ENCODE measurements around the gene SUPV3L1. TPM values are rescaled to one million over a fixed set of nuclear protein-coding genes. Genes with fewer than 3 reads are reported as not detected.

The SUPV3L1 gene
- polyA plus RNA-seq, 4 donors = 30.4 to 46.5 (median 36.1) TPM

DNA sequence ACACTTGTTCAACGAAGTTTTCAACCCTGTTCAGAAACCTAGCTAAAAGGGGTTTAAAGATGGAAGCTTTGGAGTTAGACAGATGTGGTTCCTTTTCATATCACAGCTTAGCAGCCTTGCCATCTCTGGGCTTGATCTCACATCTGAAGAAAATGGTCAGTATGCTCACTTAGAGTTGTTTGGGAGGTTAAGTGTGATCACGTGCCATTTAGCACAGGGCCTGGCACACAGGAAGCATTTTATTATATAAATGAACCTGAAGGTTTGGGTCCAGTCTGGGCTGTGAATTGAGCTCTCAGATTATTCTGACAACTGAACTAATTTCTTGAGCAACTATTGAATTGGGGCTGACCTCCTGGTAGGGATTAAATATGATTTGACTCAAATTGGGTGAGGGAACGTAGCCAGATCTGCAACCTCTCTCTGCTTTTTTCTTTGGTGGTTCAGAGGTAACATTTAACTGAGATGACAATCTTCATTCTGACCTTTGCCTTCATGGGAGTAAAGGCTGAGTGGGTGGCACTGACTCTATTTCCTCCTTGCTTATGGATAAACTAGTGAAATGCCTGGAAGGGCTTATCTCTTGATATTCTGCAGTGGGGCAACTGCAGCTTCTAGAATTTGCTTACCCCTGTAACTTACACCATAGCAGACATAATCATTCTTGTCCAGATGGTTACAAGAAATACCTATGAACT is 29.9 kb downstream of the SUPV3L1 start:
- Histone ChIP-seq H3K27me3 (ENCODE audit: control insufficient read depth in 3 of 3, insufficient read depth in 3 of 3, low read length in 3 of 3) (no peaks in the 10 kb centered on the region), H3K4me1 (ENCODE audit: control insufficient read depth in 3 of 3, insufficient read depth in 2 of 3, low read depth in 1 of 3, low read length in 2 of 3) (peaks cover 2 to 18% (median 7%) of the 10 kb centered on the region in 3 donors)
- no peak for FAIRE-seq

GRCh38 chr10:69211104-69211503 is 31.1 kb downstream of the SUPV3L1 start:
- Histone ChIP-seq H3K27ac (ENCODE audit: low read depth in 1 of 3, low read length in 2 of 3) (no peak overlapping the region), H3K27me3 (ENCODE audit: control insufficient read depth in 3 of 3, insufficient read depth in 3 of 3, low read length in 3 of 3) (no peaks in the 10 kb centered on the region), H3K36me3 (ENCODE audit: control insufficient read depth in 3 of 3, insufficient read depth in 2 of 3, low read depth in 1 of 3, low read length in 3 of 3) (peaks cover 4 to 12% (median 10%) of the 10 kb centered on the region in 3 donors), H3K9me3 (ENCODE audit: control insufficient read depth in 2 of 2, insufficient read depth in 1 of 2, low read depth in 1 of 2, low read length in 1 of 2) (no peaks in the 10 kb centered on the region), H3K4me3 (ENCODE audit: low read depth in 1 of 3, low read length in 3 of 3) (no peak overlapping the region), H3K4me1 (ENCODE audit: control insufficient read depth in 3 of 3, insufficient read depth in 2 of 3, low read depth in 1 of 3, low read length in 2 of 3) (peaks cover 2 to 22% (median 7%) of the 10 kb centered on the region in 3 donors)
- DNase-seq (no peak), FAIRE-seq (no peak)
- WGBS, 3 donors = 56 to 77% (median 74%) methylated on average over 2 of the region's 2 CpGs

More for the DNA sequence above, 29.9 kb downstream of the SUPV3L1 start:
- peak in 1 of 2 donors; percentile 74 for DNase-seq
- peaks cover 7 to 18% (median 10%) of the 10 kb centered on the region in 3 donors for H3K36me3 ChIP-seq (ENCODE audit: control insufficient read depth in 3 of 3, insufficient read depth in 2 of 3, low read depth in 1 of 3, low read length in 3 of 3)
- peak overlapping the region in 2 of 3 donors; percentile 4 to 9 for H3K27ac ChIP-seq (ENCODE audit: low read depth in 1 of 3, low read length in 2 of 3)
- no peak overlapping the region for H3K4me3 ChIP-seq (ENCODE audit: low read depth in 1 of 3, low read length in 3 of 3)
- 22 to 57% (median 39%) methylated on average over 3 of the region's 3 CpGs for WGBS, 3 donors
- no peaks in the 10 kb centered on the region for H3K9me3 ChIP-seq (ENCODE audit: control insufficient read depth in 2 of 2, insufficient read depth in 1 of 2, low read depth in 1 of 2, low read length in 1 of 2)

GRCh38 chr10:69211524-69211923 is 31.5 kb downstream of the SUPV3L1 start:
- no peak for FAIRE-seq
- 91 to 96% (median 93%) methylated on average over 3 of the region's 3 CpGs for WGBS, 3 donors
- DNase-seq = no peak
- no peaks in the 10 kb centered on the region for H3K27me3 ChIP-seq (ENCODE audit: control insufficient read depth in 3 of 3, insufficient read depth in 3 of 3, low read length in 3 of 3)
- peaks cover 4 to 10% (median 10%) of the 10 kb centered on the region in 3 donors for H3K36me3 ChIP-seq (ENCODE audit: control insufficient read depth in 3 of 3, insufficient read depth in 2 of 3, low read depth in 1 of 3, low read length in 3 of 3)
- no peak overlapping the region for H3K4me3 ChIP-seq (ENCODE audit: low read depth in 1 of 3, low read length in 3 of 3)
- H3K4me1 ChIP-seq (ENCODE audit: control insufficient read depth in 3 of 3, insufficient read depth in 2 of 3, low read depth in 1 of 3, low read length in 2 of 3) = peaks cover 4 to 26% (median 7%) of the 10 kb centered on the region in 3 donors
- no peak overlapping the region for H3K27ac ChIP-seq (ENCODE audit: low read depth in 1 of 3, low read length in 2 of 3)
- H3K9me3 ChIP-seq (ENCODE audit: control insufficient read depth in 2 of 2, insufficient read depth in 1 of 2, low read depth in 1 of 2, low read length in 1 of 2) = no peaks in the 10 kb centered on the region

DNA sequence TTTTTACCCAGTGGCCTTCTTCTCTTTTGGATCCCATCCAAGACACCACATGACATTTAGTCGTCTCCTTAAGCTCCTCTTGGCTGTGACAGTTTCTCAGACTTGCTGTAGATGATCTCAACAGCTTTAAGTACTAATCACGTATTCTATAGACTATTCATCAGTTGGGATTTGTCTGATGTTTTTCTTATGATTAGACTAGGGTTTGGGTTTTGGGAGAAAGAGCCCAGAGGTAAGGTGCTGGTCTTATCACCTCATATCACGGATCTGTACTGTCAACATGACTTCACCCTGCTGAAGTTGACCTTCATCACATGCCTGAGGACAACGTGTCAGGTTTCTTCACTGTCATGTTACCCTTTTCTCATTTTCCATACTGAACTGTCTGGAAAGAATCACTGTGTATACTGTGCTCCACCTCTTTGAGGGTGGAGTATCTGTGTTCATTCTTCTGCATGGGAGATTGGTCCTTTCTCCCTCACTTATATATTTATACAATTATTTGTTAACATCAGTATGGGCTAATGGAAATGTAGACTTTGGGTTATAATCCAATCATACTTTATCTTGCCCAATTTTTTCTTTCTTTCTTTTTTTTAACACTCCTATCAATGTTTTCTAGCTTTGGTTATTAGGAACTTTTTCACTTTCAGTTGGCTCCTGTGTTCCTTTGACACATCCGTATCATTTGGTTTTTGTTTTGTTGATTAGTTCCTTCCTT is 33.7 kb downstream of the SUPV3L1 start:
- no peak overlapping the region for H3K4me3 ChIP-seq (ENCODE audit: low read depth in 1 of 3, low read length in 3 of 3)

DNA sequence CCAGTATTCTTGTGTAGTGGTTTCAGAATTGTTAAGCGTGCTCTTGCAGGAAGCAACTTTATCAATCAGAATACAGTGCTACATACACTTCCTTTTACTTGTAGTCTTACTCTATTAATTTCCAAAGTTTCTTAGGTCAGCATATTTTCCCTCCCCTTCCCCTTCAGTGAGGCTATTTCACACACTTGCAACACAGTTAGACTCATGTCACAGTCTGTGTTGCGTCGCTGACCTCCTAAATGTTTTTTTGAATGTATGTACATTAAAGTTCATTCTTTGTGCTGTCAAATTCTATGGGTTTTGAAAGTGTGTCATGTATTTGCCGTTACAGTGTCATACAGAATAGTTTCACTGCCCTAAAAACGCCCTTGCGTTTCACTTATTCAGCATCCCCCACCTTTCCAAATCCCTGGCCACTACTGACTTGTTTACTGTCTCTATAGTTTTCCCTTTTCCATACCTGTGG is 34.7 kb downstream of the SUPV3L1 start:
- Histone ChIP-seq H3K27ac (ENCODE audit: low read depth in 1 of 3, low read length in 2 of 3) (peak overlapping the region in 2 of 3 donors; percentile 61 to 63), H3K4me3 (ENCODE audit: low read depth in 1 of 3, low read length in 3 of 3) (no peak overlapping the region), H3K9me3 (ENCODE audit: control insufficient read depth in 2 of 2, insufficient read depth in 1 of 2, low read depth in 1 of 2, low read length in 1 of 2) (no peaks in the 10 kb centered on the region), H3K36me3 (ENCODE audit: control insufficient read depth in 3 of 3, insufficient read depth in 2 of 3, low read depth in 1 of 3, low read length in 3 of 3) (no peaks in the 10 kb centered on the region), H3K27me3 (ENCODE audit: control insufficient read depth in 3 of 3, insufficient read depth in 3 of 3, low read length in 3 of 3) (no peaks in the 10 kb centered on the region), H3K4me1 (ENCODE audit: control insufficient read depth in 3 of 3, insufficient read depth in 2 of 3, low read depth in 1 of 3, low read length in 2 of 3) (peaks cover 4 to 32% (median 6%) of the 10 kb centered on the region in 3 donors)
- 77 to 95% (median 91%) methylated on average over 6 of the region's 6 CpGs for WGBS, 3 donors
- DNase-seq (no peak), FAIRE-seq (no peak)

More for the DNA sequence above, 33.7 kb downstream of the SUPV3L1 start:
- WGBS, 3 donors = 37 to 42% (median 42%) methylated on average over 5 of the region's 5 CpGs
- peaks cover 6 to 32% (median 7%) of the 10 kb centered on the region in 3 donors for H3K4me1 ChIP-seq (ENCODE audit: control insufficient read depth in 3 of 3, insufficient read depth in 2 of 3, low read depth in 1 of 3, low read length in 2 of 3)
- H3K36me3 ChIP-seq (ENCODE audit: control insufficient read depth in 3 of 3, insufficient read depth in 2 of 3, low read depth in 1 of 3, low read length in 3 of 3) = peaks cover under 1% of the 10 kb centered on the region in 3 donors
- H3K27me3 ChIP-seq (ENCODE audit: control insufficient read depth in 3 of 3, insufficient read depth in 3 of 3, low read length in 3 of 3) = no peaks in the 10 kb centered on the region
- no peaks in the 10 kb centered on the region for H3K9me3 ChIP-seq (ENCODE audit: control insufficient read depth in 2 of 2, insufficient read depth in 1 of 2, low read depth in 1 of 2, low read length in 1 of 2)
- DNase-seq = peak; percentile 21 to 71
- H3K27ac ChIP-seq (ENCODE audit: low read depth in 1 of 3, low read length in 2 of 3) = peak overlapping the region in 2 of 3 donors; percentile 29 to 63
- FAIRE-seq = no peak

GRCh38 chr10:69215405-69216171 is 35.6 kb downstream of the SUPV3L1 start:
- no peak overlapping the region for H3K4me3 ChIP-seq (ENCODE audit: low read depth in 1 of 3, low read length in 3 of 3)

DNA sequence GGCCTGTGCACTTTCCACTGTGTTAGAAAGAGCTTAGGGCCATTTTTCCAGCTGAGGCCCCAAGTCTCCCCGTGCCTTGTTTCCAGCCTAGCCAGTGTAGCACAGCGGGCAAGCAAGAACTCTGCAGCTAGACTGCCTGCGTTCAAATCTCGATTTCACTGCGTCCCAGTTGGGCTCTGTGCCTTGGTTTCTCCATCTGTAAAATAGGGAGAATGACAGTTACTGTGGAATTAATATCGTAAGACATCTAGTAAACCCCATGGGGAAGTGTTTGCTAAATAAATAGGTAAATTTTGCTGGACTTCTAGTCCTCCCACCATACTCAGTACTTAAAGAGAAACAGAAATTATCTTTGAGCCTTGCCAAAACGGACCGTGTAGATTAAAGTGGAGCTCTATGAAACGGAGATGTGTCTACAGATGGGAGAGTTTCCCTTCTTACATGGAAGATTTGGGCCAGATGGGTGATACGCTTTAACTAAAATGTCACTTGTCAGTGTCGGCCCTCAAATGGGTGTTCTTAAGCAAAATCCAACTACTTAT is 36.6 kb downstream of the SUPV3L1 start:
- no peak for FAIRE-seq
- peak overlapping the region in 2 of 3 donors; percentile 52 to 68 for H3K27ac ChIP-seq (ENCODE audit: low read depth in 1 of 3, low read length in 2 of 3)
- H3K27me3 ChIP-seq (ENCODE audit: control insufficient read depth in 3 of 3, insufficient read depth in 3 of 3, low read length in 3 of 3) = no peaks in the 10 kb centered on the region
- H3K9me3 ChIP-seq (ENCODE audit: control insufficient read depth in 2 of 2, insufficient read depth in 1 of 2, low read depth in 1 of 2, low read length in 1 of 2) = no peaks in the 10 kb centered on the region
- H3K4me3 ChIP-seq (ENCODE audit: low read depth in 1 of 3, low read length in 3 of 3) = no peak overlapping the region
- DNase-seq = no peak
- WGBS, 3 donors = 79 to 89% (median 86%) methylated on average over 11 of the region's 11 CpGs
- H3K36me3 ChIP-seq (ENCODE audit: control insufficient read depth in 3 of 3, insufficient read depth in 2 of 3, low read depth in 1 of 3, low read length in 3 of 3) = no peaks in the 10 kb centered on the region
- H3K4me1 ChIP-seq (ENCODE audit: control insufficient read depth in 3 of 3, insufficient read depth in 2 of 3, low read depth in 1 of 3, low read length in 2 of 3) = peaks cover 2 to 31% (median 5%) of the 10 kb centered on the region in 3 donors

More at GRCh38 chr10:69215405-69216171, 35.6 kb downstream of the SUPV3L1 start:
- H3K36me3 ChIP-seq (ENCODE audit: control insufficient read depth in 3 of 3, insufficient read depth in 2 of 3, low read depth in 1 of 3, low read length in 3 of 3) = no peaks in the 10 kb centered on the region
- WGBS, 3 donors = 44 to 58% (median 47%) methylated on average over 10 of the region's 10 CpGs
- H3K9me3 ChIP-seq (ENCODE audit: control insufficient read depth in 2 of 2, insufficient read depth in 1 of 2, low read depth in 1 of 2, low read length in 1 of 2) = no peaks in the 10 kb centered on the region
- DNase-seq (peak; percentile 49), FAIRE-seq (no peak)
- H3K4me1 ChIP-seq (ENCODE audit: control insufficient read depth in 3 of 3, insufficient read depth in 2 of 3, low read depth in 1 of 3, low read length in 2 of 3) = peaks cover 2 to 31% (median 6%) of the 10 kb centered on the region in 3 donors
- no peaks in the 10 kb centered on the region for H3K27me3 ChIP-seq (ENCODE audit: control insufficient read depth in 3 of 3, insufficient read depth in 3 of 3, low read length in 3 of 3)
- peak overlapping the region in 2 of 3 donors; percentile 61 to 68 for H3K27ac ChIP-seq (ENCODE audit: low read depth in 1 of 3, low read length in 2 of 3)

Data from small intestine (tissue), 7 donors.